GM18520 (cell line): Measurements from ENCODE around the gene FOXK2.

Source experiments
- ATAC-seq: cut with Tn5 transposase; IDR thresholded peaks from one replicate; pipeline ENCODE4 v1.9.1; 2021; ENCODE audit not compliant: unreplicated experiment

The FOXK2 gene

GRCh38 chr17:82602487-82602886, 83.0 kb downstream of the FOXK2 start:
- no peak for ATAC-seq

DNA sequence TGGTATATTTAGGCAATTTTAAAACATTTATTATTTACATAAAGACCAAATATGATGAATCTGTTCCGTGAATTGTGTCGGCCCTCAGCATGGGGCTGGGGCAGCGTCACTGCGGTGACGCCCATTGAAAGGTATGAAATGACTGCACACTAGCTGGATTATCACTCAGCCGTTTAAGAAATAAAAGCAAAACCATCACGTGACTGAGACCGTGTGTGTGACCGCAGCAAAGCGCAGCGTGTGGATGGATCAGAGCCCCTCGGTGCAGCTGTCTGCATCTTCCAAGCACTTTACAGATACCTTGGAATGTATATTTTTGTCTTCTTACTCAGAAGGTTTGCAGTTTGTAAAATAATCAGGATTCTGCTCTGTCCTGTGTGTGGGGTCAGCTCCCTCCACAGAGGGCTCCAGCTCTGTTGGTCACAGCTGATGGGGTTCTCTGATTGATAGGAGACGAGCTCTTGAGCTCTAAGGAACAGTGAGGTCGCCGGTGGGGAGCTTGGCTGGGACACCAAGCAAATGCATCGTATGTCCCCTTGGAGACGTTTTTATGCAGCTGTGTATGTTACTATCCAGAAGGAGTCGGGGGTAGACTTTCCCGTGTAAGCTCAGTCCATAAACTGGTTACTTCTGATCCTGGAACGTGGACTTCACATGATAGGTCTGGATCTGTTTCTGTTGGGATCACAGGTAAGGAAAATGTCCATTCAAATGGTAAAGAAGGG, 83.6 kb downstream of the FOXK2 start:
- ATAC-seq = no peak

DNA sequence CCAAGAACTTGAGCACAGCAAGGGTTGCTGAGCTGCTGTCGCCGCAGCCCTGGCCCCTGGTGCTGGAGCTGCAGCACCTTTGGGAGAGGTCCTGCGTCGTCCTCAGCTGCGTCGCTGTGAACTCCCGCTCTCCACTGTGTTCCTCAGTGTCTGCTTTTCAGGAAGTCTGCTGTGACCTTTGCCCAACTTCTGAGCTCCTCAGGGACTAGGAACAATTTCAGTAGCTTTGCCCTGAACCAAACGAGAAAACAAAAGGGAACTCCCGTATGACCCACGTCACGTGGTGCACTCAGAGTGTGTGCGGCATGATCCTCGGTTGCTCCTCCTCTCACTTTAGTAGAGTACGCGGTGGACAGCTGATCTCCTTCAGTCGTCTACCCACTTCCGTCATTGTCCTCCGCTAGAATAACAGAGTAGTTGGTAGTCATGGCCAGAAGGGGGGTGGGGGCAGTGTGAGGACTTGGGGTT, 84.5 kb downstream of the FOXK2 start:
- no peak for ATAC-seq

DNA sequence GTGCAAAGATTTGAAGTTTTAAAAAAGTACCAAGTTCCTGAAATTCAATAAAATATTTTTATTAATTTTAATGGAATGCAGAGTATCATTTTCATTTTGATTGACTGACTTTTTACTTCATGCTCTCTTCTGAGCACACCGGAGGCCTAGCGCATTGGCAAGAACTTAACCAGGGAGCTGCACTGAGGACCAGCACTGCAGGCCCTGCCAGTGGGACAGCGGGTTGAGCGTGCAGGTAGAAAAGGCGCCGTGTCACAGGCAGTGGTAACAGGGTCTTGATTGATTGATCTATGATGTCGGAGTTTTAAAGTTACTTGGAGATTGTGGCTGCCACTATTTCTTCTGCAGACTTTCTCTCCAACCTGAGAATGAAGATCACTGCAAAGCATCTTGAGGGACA, 85.0 kb downstream of the FOXK2 start:
- ATAC-seq = no peak

DNA sequence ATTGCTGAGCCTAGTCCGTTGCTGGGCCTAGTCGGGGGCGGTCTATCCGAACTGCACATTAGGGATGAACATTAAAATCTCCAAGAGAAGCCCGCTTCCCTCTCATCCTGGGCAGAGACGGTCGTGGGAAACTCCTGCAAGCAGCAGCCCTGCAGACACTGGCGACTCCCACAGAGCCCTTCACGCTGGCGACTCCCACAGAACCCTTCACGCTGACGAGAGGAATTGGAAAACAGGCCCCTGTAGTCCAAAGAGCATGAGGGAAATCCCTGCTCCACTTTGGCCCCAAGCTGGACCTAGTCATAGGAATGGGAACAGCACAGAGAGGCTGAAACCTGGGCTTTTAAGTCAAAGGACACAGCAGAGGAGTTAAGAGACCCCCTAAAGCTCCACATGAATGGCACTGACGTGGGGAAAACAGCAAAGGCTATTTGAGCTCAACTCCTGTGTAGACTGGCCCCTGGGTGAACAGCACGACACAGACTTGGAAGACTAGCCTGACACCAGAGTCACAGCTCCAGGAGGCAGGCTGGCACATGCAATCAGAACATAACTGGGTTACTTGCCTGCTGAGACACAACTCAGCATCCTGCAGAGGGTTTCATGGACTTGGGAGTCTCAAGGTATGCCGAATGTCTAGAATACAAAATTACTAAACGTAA, 86.5 kb downstream of the FOXK2 start:
- ATAC-seq = no peak

DNA sequence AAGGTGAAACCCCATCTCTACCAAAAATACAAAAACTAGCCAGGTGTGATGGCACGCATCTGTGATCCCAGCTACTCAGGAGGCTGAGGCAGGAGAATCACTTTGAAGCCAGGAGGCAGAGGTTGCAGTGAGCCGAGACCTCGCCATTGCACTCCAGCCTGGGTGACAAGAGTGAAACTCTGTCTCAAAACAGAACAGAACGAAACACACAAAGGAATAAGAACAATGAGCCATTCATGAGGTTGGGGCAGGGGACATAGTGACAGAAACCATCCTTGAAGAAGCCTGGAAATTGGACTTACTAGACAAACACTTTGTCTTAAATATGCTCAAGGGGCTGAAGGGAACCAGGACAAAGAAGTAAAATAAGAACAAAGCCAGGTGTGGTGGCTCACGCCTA, 89.3 kb downstream of the FOXK2 start:
- no peak for ATAC-seq

GRCh38 chr17:82609655-82610054, 90.1 kb downstream of the FOXK2 start:
- no peak for ATAC-seq

GRCh38 chr17:82611140-82612058, 91.9 kb downstream of the FOXK2 start:
- ATAC-seq = no peak

GRCh38 chr17:82613283-82614094, 94.0 kb downstream of the FOXK2 start:
- no peak for ATAC-seq

- ATAC-seq = no peak
Observed at GRCh38 chr17:82614095-82614631, 94.6 kb downstream of the FOXK2 start.

DNA sequence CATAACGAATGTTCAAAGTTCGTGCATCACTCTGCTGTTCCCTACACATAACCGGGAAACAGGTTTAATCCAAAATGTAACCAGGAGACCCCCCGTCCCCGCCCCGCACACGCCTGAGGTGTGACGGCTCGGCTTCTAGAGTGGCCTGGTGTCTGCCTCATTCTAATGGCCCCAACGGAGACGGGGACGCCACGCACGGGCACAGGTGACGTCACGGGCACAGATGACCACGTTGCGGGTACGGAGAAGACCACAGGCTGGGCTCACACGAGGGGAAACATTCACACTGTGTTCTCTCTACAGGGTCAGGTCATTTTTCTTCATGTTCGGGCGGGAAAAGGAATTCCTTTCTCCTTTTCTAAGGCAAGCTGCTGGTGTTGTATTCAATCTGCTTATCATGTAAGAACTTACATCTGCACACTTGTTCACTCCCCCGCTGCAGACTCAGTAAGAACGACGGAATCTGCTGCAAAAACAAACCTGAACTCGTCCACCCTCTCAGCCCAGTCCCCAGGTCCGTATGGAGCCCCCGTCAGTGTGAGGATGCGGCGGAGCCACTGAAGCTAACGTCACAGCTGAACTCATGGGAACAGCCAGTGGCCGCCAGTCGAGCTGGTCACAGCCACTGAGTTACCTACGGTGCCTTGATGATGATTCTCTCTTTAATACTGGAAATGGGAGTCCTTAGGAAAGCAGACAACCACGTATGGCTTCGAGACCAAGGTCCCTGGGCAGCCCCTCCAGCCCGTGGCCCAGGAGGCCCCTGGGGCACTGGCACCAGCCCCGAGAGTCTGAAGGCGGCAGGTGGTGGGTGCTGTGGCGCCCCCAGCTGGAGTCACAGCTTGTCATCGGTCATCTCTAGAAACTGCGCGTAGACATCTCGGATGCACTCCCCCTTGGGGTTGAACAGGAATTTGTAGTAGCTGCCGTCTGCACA, 95.8 kb downstream of the FOXK2 start:
- no peak for ATAC-seq

DNA sequence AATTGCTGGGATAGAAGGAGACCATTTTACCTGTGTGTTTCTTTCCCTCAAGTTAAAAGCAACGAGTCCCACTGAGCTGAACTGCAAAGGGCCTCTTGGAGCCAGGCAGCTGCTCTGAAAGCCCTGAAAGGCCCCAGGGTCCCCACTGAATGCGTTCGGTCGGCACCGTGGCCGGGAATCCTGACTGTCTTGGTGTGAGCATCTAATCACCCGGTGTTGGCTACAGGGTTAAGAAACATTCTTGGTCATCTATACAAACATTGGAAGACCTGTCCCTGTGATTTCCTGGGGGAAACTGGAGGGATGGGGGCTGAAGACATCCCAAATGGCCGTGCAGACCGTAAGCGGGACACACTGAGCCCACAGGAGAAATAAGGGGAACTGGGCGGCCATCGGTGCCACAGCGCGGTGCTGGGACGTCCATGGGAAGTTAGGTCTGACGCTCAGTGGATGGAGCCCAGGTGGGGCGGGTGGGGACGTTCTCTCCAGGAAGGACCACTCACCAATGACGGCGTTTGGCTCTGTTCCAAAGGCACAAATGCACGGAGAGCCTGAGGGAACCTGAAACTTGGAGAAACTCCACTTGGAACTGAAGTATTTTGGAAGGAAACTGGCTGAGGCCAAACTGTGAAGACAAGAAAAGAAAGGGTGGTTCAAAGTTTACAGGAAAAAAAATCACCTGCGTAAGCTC, 96.6 kb downstream of the FOXK2 start:
- ATAC-seq = no peak

DNA sequence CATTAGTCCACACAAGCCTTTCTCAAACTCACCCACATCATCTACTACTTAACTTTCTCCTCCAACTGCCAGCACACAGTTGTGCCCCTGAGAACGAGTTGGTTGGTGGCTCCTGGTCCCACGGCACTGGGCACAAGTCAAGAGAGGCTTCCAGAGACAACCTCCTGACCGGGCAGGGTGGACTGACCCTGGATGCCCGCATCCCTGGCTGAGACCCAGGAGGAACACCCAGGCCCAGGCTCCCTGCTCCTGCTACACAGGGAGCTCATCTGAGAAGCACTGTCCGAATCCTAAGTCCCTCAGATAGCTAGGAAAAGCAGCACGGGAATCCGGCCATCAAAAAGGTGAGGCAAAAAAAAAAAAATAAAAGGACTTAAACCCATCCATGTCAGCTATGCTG, 99.7 kb downstream of the FOXK2 start:
- ATAC-seq = no peak

DNA sequence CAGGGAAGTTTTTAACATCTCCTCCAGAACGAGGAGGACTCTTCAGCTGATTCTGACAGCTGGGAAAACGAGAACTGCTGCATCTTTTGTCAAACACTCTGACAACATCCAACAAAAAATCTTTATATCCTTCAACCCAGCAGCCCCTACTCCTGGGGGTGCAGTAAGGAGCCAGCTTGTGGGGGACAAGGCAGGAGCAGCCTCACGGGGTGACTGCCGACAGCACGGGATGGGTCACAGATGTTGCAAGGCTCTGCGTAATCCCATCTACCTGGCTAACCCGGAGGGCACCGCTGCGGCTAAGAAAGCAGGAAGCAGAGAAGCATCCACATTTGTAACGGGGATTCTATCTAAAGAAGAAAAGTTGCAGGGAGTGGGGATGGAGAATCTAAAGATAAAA, 100.1 kb downstream of the FOXK2 start:
- no peak for ATAC-seq

- no peak for ATAC-seq
Observed at GRCh38 chr17:82623707-82624106, 104.2 kb downstream of the FOXK2 start.

DNA sequence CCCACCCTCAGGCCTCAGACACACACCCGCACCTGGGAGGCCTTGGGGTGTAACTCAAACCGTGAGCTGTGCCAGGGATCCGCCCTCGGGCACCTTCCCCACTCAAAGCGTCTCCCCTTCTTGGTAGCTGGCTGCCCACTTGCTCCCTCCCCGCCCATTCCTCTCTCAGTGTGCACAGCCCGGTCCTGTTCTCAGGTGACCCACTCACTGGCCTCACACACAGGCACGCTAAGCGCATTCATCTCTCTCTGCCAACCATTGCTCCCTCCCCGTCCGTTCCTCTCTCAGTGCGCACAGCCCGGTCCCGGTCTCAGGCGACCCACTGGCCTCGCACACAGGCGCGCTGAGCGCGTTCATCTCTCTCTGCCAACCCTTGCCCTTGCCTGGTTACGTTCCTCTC, 107.9 kb downstream of the FOXK2 start:
- no peak for ATAC-seq

- ATAC-seq = no peak
Observed at GRCh38 chr17:82629748-82630147, 110.2 kb downstream of the FOXK2 start.

- ATAC-seq = no peak
Observed at GRCh38 chr17:82630212-82630611, 110.7 kb downstream of the FOXK2 start.

DNA sequence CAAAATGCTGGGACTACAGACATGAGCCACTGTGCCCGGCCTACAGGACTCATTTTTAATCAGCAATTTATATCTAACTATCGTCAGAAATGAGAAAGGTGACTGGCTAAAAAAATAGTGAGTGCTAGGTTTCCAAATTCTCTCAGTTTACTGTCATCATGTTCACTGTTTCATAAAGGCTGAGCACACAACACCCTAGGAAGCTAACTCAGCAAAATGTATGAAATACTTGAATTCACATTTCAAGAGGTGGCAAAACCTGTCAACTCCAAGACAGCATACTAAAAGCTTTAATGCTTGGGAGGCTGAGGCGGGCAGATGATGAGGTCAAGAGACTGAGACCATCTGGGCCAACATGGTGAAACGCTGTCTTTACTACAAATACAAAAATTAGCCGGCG, 112.0 kb downstream of the FOXK2 start:
- ATAC-seq = no peak
